Urinary bladder (tissue), 4 donors: ENCODE results near the gene PAK4. TPM values are rescaled to one million over a fixed set of nuclear protein-coding genes. Genes with fewer than 3 reads are reported as not detected.
"Not testable (repeated sequence)": the region's sequence is repeated elsewhere in the genome, so short reads cannot be mapped to it uniquely, and the experiment has no call there.

Experiments used
- DNase-seq: peaks from one replicate; pipeline ENCODE4 v3.0.0-alpha.2; 2015; ENCODE audit errors: extremely low spot score
- H3K27ac ChIP-seq: one replicate; pipeline ENCODE4 v1.5.1; 2013; ENCODE audit warnings: low read depth, mild to moderate bottlenecking, moderate library complexity
- H3K36me3 ChIP-seq: one replicate; pipeline ENCODE4 v1.6.1; 2013; ENCODE audit warnings: mild to moderate bottlenecking, moderate library complexity; ENCODE audit not compliant: insufficient read depth
- H3K4me1 ChIP-seq: one replicate; pipeline ENCODE4 v1.6.1; 2013; ENCODE audit warnings: mild to moderate bottlenecking, moderate library complexity; ENCODE audit not compliant: insufficient read depth
- H3K4me3 ChIP-seq: one replicate; pipeline ENCODE4 v1.5.1; 2013; ENCODE audit warnings: low read depth, low read length
- WGBS: extraction: QIAGEN DNeasy Blood & Tissue Kit; methylation state at CpG from one replicate; pipeline ENCODE4 v1.1.7; 2013; 5-methylcytosine and 5-hydroxymethylcytosine counted together
- polyA plus RNA-seq: library from polyadenylated mRNA; stranded (reverse); fragments of 200-250 nt; gene quantifications from one replicate; pipeline ENCODE4 v1.2.3, GENCODE V29; 2013
- total RNA-seq: library from RNA; depleted of rRNA; stranded (reverse); fragments of >200 nt; gene quantifications from one replicate; pipeline ENCODE4 v1.2.3, GENCODE V29; 2014
- donor health status: healthy with polysubstance abuse.
- donor health status: healthy.

The PAK4 gene
- total and polyA plus RNA-seq, 2 donors = 7.8 to 33.1 TPM

DNA sequence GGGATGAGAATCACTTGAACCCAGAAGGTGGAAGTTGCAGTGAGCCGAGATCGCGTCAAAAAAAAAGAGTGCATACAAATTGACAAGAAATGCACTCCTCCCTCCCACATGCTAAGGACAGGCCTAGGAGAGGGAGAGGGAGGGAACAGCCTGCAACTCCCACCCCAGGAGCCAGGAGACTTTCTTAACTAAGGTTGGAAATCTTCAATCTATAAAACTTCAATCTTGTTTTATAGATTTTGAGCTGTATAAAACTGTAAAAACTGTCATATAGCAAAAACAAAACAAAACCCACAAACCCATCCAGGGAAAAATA lies 79.8 kb downstream of the PAK4 start:
- DNase-seq = no peak
- H3K27ac ChIP-seq = no peak overlapping the region
- H3K4me1 ChIP-seq = no peaks in the 10 kb centered on the region
- WGBS = 77% methylated on average over 3 of the region's 3 CpGs
- H3K4me3 ChIP-seq = no peak overlapping the region
- no peaks in the 10 kb centered on the region for H3K36me3 ChIP-seq

DNA sequence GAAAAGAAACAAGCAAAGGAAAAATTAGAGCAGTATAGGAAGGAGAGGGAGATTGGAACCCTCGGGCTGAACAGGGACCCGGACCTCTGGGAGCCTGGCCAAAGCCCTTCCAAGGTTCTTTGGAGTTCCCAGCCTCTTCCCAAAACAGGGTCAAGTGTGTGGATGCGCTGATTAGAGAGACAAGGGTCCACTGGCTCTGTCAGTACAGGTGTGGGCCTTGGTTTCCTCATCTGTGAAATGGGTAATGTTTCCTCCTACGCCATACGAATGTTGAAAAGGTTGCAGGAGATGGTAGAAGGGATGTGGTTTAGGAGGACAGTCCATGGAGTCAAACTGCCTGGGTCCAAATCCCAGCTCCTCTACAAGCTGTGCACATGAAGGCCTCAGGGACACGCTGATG lies 80.5 kb downstream of the PAK4 start:
- WGBS = 88% methylated on average over 6 of the region's 6 CpGs
- no peak overlapping the region for H3K27ac ChIP-seq
- no peak for DNase-seq
- H3K36me3 ChIP-seq = no peaks in the 10 kb centered on the region
- H3K4me3 ChIP-seq = no peak overlapping the region
- H3K4me1 ChIP-seq = no peaks in the 10 kb centered on the region

DNA sequence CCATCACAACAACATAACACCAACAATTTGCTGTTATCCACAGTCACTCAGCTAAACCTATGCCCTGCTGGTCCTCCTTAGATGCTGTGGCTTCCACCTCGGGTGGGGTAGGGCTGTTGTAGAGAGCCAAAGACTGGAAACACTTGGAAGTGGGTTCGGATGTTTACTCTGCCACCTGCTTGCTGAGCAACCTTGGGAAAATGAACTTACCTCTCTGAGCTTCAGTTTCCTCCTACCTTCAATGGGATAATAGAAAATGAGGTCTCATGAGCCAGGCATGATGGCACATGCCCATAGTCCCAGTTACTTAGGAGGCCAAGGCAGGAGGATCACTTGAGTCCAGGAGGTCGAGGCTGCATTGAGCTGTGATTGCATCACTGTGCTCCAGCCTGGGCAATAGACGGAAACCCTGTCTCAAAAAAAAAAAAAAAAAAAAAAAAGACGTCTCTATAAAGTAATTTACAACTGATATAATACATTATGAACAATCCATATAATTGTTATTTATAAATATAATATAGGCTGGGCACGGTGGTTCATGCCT lies 81.8 kb downstream of the PAK4 start:
- no peak for DNase-seq
- H3K4me3 ChIP-seq = no peak overlapping the region
- no peaks in the 10 kb centered on the region for H3K4me1 ChIP-seq
- H3K36me3 ChIP-seq = no peaks in the 10 kb centered on the region
- no peak overlapping the region for H3K27ac ChIP-seq
- 74% methylated on average over 6 of the region's 6 CpGs for WGBS

GRCh38 chr19:39208175-39208795 lies 82.7 kb downstream of the PAK4 start:
- H3K36me3 ChIP-seq = no peaks in the 10 kb centered on the region
- H3K4me1 ChIP-seq = no peaks in the 10 kb centered on the region
- DNase-seq = no peak
- H3K4me3 ChIP-seq = no peak overlapping the region
- WGBS = 77% methylated on average over 9 of the region's 9 CpGs
- no peak overlapping the region for H3K27ac ChIP-seq

GRCh38 chr19:39209196-39209595 lies 83.6 kb downstream of the PAK4 start:
- Histone ChIP-seq H3K4me1 (no peaks in the 10 kb centered on the region), H3K36me3 (no peaks in the 10 kb centered on the region), H3K27ac (no peak overlapping the region), H3K4me3 (no peak overlapping the region)
- no peak for DNase-seq
- 77% methylated on average over 7 of the region's 7 CpGs for WGBS

GRCh38 chr19:39211731-39212374 lies 86.3 kb downstream of the PAK4 start:
- Histone ChIP-seq H3K4me1 (no peaks in the 10 kb centered on the region), H3K4me3 (no peak overlapping the region), H3K36me3 (no peaks in the 10 kb centered on the region), H3K27ac (no peak overlapping the region)
- whole genome bisulfite sequencing = 53% methylated on average over 13 of the region's 13 CpGs
- no peak for DNase-seq

- 20% methylated on average over 8 of the region's 8 CpGs for WGBS
- Histone ChIP-seq H3K4me3 (no peak overlapping the region), H3K27ac (no peak overlapping the region), H3K36me3 (no peaks in the 10 kb centered on the region), H3K4me1 (no peaks in the 10 kb centered on the region)
- no peak for DNase-seq
Measured at GRCh38 chr19:39212375-39212742, 86.8 kb downstream of the PAK4 start.

GRCh38 chr19:39215323-39215722 lies 89.7 kb downstream of the PAK4 start:
- not testable (repeated sequence) for DNase-seq, H3K36me3 ChIP-seq, H3K4me1 ChIP-seq, H3K27ac ChIP-seq, H3K4me3 ChIP-seq
- 92% methylated on average over 3 of the region's 3 CpGs for WGBS

GRCh38 chr19:39217094-39217493 lies 91.5 kb downstream of the PAK4 start:
- H3K27ac ChIP-seq = no peak overlapping the region

GRCh38 chr19:39218230-39219007 lies 92.8 kb downstream of the PAK4 start:
- Histone ChIP-seq H3K4me3 (no peak overlapping the region), H3K4me1 (no peaks in the 10 kb centered on the region), H3K36me3 (no peaks in the 10 kb centered on the region), H3K27ac (no peak overlapping the region)
- no peak for DNase-seq
- WGBS = 81% methylated on average over 15 of the region's 15 CpGs

More at GRCh38 chr19:39217094-39217493, 91.5 kb downstream of the PAK4 start:
- Histone ChIP-seq H3K4me1 (no peaks in the 10 kb centered on the region), H3K4me3 (no peak overlapping the region), H3K36me3 (no peaks in the 10 kb centered on the region)
- 88% methylated on average over 5 of the region's 5 CpGs for WGBS
- DNase-seq = no peak

- DNase-seq, H3K4me1 ChIP-seq: not testable (repeated sequence)
- 68% methylated on average over 10 of the region's 10 CpGs for WGBS
Measured at GRCh38 chr19:39219108-39219507, 93.5 kb downstream of the PAK4 start.

DNA sequence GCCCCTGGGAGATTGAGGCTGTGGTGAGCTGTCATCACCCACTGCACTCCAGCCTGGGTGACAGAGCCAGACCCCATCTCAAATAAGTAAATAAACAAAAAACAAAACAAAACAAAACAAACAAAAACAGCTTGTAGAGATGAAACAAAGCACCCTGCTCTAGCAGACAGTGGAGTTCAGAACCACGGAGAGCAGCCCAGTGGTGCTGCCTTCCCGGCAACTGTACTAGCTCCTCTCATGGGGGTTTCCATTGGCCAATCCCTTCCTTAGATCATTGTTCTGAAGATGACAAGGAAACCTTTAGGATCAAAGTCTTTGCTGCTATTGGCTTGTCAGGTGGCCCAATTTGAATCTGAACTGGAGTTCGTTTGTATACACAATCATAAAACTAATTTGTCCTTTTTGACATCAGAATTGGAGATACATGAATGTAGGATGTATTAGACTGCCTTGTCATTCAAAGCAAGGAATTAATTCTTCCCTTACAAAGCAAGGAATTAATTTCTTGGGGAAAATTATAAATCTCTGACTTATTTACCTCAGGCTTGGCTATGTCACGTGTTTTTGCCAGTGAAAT lies 98.2 kb downstream of the PAK4 start:
- Histone ChIP-seq H3K36me3 (no peaks in the 10 kb centered on the region), H3K4me3 (no peak overlapping the region), H3K4me1 (no peaks in the 10 kb centered on the region), H3K27ac (no peak overlapping the region)
- DNase-seq = no peak
- 21% methylated on average over 4 of the region's 4 CpGs for WGBS

More at GRCh38 chr19:39219108-39219507, 93.5 kb downstream of the PAK4 start:
- H3K27ac ChIP-seq, H3K4me3 ChIP-seq, H3K36me3 ChIP-seq: not testable (repeated sequence)

DNA sequence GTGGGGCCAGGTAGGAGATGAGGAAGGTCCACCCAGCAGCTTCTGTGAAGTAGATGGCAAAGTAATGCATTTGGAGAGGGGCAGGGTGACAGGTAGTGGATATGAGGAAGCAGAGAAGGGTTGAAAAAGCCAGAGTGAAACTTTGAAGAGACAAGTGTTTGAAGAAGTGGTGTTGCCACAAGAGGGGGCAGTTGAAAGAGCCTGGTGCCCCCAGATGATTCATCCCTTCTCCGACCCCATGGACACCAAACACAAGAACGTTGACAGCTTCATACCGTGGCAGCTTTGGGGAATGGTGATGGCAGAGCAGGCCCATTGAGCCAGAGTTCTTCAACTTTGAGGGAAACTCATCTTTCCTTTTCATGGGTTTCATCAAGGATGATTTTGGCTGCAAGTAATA lies 99.3 kb downstream of the PAK4 start:
- 23% methylated on average over 3 of the region's 3 CpGs for WGBS
- H3K36me3 ChIP-seq = no peaks in the 10 kb centered on the region
- H3K4me3 ChIP-seq = no peak overlapping the region
- H3K4me1 ChIP-seq = no peaks in the 10 kb centered on the region
- H3K27ac ChIP-seq = no peak overlapping the region
- no peak for DNase-seq
